DMS53 treated with DMSO at 0.1 percent for 48 hours (cell line): ENCODE measurements around the gene MAJIN.
"Not testable (repeated sequence)": the region's sequence is repeated elsewhere in the genome, so short reads cannot be mapped to it uniquely, and the experiment has no call there.

Experiments used
- DNase-seq: peaks from one replicate; lab custom pipeline; 2025; ENCODE audit not compliant: unreplicated experiment; lab: John Stamatoyannopoulos, UW

The MAJIN gene

DNA sequence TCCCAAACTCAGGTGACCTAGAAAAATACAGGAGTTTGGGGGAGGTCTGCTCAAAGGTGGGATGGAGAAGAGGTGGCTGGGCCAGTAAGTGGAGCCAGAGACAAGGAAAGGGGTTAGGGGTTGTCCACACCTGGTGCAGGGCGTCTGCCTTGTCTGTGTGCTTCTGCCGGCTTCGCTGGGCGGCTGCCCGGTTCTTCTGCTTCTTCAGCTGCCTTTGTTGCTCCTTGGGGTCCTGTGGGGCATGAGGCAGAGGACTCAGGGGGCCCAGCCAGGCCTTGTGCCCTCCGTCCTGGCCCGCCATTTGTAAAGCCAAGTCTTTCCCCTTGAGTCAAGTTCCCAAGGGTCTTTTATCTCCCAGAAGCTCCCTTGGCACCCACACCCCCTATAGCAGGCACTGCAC is 22.4 kb upstream of the MAJIN start:
- no peak for DNase-seq

DNA sequence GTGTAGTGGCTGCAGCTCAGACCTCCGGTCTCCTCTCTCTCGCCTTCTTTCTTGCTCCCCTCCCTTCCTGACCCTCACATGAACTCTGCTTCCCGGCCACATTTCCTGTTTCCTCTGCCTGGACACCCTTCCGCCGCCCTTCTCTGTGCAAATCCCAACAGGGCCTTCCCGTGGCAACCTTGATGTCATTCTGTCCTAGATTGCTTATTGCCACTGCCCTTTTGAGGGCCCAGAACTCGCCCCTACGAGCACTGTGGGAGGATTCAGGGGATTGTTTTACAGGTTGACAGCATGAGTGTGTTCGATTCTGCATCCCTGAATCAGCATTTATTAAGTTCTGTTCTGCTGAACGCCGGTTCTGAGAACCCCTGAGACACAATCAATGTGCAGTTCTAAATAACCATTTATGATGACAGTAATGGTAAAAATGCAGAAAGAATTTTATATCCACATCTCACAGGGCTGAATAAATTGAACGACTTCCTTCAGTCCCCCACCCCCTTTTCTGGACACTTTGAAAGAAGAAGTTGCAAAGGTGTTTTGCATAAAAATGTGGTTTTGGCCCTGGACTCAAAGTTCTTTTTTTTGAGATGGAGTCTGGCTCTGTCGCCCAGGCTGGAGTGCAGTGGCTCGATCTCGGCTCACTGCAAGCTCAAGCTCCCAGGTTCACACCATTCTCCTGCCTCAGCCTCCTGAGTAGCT is 18.5 kb upstream of the MAJIN start:
- DNase-seq, result no peak

DNA sequence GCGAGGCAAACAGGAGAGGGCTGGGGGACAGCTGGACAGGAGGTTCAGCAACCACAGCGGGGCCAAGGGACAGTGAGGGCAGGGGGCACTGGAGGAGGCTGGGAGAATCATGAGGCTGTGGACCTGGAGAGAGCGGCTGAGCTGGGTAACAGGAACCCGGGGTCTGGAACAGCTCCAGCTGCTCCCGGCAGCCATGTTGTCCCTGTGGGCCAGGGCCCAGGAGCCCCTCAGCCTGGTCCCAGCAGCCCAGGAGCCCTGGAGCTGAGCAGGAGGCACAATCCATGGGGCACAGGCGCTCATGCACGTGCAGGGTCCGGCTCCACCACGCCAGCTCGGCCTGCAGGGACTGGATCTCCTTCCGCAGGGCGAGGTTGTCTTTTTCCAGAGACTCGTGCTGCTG is 17.5 kb upstream of the MAJIN start:
- no peak for DNase-seq

DNA sequence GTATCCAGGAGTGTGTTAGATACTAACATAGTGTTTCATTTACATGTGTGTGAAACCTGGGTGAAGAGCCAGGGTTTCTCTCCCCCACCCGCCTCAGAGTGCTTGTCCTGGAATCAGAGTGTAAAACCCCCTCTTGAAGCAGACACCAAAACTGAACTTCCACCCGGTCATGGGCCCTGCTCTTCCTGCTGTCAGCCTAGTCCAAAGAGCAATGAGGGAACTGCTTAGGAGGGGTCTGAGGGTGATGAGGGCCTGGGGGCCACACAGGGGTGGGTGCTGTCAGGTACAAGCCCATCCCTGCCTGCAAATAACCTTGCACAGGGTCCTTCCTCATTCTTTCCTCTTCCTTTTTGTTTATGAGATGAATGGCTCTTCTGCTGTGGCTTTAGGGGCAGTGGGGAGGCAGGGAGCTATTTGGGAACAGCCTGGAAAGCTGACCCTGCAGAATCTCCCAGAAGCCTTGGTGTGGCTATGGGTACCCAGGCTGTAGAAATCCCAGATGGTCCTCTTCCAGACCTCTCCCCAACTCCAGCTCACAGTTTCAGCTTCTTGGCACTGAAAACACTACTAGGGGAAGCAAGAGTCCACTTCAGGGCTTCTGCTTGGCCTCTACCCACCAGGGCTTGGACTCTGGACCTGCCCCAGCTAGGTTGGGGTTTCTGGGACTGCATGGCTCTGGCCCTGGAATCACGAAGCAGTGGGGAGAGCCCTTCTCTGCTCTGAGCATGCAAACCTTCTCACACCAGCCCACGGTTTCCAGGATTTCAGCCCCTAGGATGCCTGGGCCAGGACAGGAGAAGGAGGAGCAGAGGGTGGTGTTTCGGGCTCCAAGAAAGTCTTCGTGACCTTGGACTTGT is 16.3 kb upstream of the MAJIN start:
- no peak for DNase-seq

DNA sequence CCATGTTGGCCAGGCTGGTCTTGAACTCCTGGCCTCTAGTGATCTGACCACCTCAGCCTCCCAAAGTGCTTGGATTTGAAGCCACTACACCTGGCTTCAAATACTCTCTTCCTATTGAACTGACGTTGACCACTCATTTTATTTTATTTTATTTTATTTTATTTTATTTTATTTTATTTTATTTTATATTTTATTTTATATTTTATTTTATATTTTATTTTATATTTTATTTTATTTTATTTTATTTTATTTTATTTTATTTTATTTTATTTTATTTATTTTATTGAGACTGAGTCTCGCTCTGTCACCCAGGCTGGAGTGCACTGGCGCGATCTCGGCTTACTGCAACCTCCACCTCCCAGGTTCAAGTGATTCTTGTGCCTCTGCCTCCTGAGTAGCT is 11.4 kb upstream of the MAJIN start:
- DNase-seq, result not testable (repeated sequence)

DNA sequence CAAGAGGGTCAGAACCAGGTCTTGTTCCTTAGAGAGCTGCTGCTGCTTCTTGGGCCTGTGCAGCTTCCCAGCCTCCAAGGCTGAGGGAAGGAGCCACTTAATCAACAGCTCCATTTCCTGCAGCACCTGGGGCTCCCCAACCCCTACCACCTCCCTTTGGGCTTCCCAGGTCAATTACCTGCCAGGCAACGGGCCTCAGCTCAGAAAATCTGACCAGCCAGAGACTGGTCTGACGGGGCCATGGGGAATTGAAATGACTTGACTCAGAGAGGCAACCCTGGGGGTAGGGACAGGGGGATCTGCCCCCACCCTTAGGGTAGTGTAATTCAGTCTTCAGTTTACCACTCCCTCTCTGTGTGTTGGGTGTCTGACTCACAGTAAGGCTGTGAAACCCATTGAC is 4.7 kb upstream of the MAJIN start:
- no peak for DNase-seq

DNA sequence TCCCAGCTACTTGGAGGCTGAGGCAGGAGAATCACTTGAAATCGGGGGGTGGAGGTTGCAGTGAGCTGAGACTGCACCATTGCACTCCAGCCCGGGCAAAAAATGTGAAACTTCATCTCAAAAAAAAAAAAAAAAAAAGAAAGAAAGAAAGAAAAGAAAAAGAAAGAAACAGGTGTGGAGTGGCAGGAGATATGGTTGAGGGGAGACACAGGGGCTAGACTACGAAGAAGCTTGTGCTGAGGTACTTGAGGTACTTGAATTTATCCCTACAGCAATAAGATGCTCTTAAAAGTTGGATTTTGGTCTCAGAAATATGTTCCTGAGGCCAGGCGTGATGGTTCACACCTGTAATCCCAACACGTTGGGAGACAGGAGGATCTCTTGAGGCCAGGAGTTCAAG is 2.2 kb upstream of the MAJIN start:
- no peak for DNase-seq

DNA sequence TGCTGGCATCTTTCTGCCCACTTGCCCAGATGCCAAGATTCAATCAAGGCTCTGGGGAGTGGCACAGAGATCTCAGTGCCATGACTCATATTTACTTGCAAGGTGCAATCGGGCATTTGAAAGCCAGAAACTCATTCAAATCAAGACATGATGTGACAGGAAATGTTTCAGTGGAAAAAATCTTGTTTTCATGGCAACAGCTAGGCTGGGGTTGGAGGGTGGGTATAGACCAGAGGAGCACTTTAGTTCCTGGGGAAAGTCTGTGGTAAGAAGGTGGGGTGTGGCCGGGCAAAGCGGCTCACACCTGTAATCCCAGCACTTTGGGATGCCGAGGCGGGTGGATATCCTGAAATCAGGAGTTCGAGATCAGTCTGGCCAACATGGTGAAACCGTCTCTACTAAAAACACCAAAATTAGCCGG is 1.2 kb downstream of the MAJIN start:
- DNase-seq, result no peak

DNA sequence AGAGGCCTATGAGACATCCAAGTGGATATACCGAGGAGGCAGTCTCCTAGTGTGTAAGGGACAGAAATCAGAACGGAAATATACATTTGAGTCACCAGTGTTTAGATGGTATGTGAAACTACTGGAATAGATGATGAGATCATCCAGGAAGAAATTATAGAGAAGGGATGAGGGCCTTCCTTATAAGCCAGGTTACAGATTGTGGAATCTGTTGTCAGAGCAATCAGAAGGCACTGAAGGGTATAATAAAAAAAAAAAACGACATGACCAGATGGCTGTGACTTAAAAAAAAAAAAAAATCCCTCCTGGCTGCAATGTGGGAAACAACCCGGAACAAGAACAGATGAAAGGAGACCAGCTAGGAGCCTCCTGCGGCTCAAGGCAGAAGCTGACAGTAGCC is 2.7 kb downstream of the MAJIN start:
- peak; percentile 92 for DNase-seq

DNA sequence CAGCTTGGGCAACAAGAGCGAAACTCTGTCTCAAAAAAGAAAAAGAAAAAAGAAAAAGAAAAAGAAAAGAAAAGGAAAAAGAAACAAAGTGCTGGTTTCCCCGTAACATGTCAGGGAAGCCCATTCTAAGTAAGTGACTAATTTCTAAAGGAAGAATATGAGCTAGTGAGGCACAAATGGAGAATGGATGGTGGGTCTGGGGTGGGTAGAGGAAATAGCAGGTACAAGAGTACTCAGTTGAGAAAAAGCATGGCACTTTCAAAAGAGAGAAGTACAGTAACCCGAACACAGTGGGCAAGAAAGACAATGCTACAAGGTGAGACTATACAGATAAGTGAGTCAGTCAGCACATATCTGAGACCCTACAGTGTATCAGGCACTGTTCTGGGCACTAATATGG is 4.5 kb downstream of the MAJIN start:
- DNase-seq, result no peak

DNA sequence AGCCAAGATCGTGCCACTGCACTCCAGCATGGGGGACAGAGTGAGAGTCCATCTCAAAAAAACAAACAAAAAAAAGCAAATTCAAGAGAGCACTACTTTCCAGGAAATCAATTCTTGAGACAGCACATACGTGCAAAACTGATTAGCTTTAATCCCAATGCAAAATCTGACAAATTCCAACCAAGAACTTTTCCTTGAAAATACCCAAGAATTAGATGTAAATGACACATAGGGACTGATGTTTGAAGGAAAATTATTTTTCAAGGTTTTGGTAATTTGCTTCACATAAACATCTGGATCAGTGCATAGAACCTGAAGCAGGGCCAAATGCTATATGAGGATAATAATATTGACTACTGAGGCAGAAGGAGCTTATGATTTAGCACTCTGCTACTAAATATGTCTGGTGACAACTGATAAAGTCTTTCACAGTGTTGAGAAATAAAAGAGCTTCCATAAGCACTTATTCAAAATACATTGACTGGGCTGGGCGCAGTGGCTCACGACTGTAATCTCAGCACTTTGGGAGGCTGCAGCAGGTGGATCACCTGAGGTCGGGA is 8.8 kb downstream of the MAJIN start:
- no peak for DNase-seq

DNA sequence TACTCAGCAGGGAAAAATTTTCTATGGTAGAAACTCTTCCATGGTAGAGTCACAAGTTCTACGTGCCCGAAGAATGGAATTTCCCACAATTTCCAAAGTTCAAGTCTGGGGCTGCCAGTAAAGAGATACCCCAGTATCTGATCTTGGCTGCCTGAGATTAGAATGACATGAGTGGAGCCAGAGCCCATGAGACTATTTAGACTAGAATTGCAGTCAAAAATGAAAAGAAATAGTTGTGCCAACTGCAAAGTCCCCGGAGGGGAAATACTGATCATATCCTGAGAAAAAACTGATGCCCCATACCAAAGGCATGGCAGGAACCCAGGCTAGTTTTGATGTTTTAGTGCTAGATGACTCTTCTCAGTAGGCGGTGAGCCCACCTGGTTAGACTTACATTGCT is 11.2 kb downstream of the MAJIN start:
- no peak for DNase-seq

DNA sequence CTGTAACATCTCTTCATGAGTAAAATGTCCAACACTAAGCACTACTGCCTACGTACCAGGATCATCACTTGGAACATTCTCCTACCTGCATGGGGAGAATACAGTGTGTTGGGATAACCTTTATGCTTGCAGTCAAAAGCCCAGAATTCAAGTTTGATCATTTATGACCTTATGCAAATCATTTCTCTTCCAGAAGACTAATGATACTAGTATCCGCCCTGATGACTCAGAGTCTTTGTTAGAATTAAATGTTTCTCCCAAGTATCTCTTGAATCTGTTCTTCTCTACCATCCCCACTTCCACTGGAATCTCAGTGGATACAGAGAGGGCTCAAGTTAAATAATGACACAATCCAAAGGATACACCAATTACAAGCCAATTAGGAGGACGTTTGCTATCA is 12.4 kb downstream of the MAJIN start:
- DNase-seq, result no peak

DNA sequence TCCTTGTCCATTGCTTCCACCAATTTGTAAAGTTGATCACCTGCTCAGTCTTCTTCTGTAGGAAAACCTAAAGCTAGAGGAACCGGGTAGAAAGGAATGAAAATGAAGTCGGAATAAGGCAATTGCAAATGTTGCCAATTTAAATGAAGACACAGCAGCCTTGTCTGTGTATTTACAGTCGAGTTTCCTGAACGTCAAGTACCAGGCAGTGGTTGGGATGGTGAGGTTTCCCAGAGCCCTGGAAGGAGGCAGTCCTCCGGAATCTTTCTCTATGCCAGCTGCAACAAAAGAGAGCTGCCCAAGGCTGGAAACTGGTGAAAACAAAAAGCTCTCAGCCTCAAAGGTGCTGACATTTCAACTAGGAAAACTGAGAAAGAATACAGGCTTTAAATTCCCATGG is 17.7 kb downstream of the MAJIN start:
- DNase-seq, result no peak

DNA sequence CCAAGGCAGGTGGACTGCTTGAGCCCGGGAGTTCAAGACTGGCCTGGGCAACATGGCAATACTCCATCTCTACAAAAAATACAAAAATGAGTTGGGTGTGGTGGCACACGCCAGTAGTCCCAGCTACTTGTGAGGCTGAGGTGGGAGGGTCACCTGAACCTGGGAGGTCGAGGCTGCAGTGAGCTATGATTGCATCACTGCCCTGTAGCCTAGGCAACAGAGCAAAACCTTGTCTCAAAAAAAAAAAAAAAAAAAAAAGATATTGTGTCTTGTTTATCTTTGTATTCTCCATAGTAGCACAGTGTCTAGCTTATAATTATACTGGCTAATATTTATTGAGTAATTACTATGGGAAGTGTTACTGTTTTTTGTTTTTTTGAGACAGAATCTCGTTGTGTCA is 20.4 kb downstream of the MAJIN start:
- DNase-seq, result no peak

DNA sequence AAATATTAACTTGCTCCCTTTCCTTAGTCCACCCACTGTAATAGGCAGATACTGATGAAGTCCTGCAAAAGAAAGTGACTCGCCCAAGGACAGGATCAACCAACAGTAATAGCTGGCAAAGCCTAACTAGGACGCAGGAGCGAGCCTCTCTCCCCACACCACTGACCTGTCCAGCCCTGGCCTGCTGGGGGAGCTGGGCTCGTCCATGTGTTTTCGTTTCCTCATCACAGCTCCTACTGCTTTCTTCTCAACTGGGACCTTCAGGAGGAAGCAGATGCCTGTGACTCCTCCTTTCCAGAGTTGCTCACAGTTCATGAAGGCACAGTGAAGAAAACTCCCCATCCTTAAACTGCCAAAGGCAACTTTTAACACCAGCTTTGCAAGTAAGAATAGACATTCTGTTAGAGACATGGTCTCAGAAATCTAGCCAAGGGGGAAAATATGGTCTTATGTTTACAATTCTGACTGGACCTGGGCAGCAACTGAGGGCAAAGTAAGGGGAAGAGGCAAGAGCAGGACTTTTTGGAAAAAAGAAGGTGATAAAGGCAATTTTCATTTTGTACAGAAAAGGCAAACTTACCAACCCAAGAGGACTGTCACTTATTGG is 24.6 kb downstream of the MAJIN start:
- no peak for DNase-seq

DNA sequence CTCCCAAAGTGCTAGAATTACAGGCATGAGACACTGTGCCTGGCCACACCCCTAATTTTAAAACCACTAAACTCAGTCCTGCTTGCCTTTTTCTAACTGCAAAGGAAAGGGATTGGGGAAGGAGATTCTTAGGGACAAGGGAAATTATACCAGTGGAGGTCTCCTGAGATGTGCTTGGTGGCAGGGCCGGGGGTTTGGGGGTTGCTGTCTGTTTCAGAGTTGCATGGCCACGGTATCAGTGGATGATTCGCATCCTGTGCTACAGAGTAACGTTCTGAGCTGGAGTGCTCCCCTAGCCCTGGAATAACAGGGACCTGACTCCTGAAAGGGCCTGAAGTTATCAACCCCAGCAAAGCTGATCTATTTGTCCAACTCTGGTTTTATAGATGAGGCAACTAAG is 35.4 kb downstream of the MAJIN start:
- no peak for DNase-seq

DNA sequence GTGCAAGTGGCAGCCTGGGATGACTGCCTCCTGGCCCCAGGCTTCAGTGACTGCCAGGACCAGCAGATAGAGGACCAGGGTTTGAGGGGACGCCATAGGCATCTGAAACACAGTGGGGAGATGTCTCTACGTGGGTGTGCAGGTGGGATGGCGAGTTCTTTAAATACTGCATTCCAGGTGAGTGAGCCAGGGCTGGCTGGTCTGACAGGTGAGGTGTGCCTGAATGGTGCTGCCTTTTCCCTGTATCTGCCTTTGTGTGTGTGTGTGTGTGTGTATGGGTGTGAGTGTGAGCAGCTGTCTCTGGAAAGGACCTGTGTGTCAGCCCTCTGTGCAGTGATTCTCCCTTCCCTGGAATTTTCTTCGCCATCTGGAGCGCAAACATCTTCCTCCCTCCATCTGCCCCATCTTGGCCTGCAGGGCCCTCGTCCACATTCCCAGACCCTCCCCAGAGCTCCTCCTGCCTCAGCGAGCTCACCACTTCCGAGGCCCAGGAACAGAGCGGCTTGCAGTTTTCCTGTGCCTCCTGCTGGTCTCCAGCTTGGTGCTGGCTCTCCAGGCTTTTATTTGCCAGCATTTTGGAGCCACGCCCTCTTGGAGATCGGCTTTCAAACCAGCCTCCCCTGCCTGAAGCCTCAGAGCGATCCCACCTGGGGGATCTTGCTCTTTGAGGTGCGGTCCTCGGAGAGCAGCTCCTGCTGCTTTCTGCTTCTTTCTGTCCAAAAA is 36.4 kb downstream of the MAJIN start, which contains the start of gene GPHA2:
TSS of gene GPHA2 (minus strand) at position 535 of the 723 bp plus-strand sequence. CDS start at position 102, 433 bp downstream.
- no peak for DNase-seq

DNA sequence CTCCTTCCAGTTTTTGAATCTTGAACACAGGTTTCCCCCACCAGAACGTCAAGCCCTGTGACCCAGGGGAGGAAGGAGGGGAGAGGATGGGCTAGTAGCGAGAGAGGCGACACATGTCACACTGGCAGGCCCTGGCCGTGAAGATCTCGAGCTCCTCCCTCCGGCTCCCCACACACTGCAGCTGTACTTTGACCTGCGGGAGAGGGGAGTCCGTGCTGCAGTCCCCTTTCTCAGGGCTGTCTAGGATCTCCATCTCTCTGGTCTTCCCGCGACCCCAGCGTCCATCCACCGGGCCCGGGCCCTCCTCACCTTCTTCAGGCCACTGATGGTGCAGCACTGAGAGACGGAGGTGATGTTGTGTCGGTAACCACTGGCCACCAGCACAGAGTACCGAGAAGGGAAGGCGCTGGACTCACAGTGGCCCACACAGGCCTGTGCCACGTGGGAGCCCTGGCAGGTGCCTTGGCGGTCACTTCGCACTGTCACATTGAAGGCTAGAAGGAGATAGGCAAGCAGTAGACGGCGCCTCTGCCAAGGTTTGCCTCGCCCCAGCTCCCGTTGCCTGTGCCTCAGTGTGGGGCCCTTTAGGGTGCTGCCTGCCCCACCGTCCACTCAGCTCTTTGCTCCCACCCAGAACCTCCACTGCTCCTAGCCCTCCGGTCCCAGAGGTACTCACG is 37.1 kb downstream of the MAJIN start:
- DNase-seq, result no peak

DNA sequence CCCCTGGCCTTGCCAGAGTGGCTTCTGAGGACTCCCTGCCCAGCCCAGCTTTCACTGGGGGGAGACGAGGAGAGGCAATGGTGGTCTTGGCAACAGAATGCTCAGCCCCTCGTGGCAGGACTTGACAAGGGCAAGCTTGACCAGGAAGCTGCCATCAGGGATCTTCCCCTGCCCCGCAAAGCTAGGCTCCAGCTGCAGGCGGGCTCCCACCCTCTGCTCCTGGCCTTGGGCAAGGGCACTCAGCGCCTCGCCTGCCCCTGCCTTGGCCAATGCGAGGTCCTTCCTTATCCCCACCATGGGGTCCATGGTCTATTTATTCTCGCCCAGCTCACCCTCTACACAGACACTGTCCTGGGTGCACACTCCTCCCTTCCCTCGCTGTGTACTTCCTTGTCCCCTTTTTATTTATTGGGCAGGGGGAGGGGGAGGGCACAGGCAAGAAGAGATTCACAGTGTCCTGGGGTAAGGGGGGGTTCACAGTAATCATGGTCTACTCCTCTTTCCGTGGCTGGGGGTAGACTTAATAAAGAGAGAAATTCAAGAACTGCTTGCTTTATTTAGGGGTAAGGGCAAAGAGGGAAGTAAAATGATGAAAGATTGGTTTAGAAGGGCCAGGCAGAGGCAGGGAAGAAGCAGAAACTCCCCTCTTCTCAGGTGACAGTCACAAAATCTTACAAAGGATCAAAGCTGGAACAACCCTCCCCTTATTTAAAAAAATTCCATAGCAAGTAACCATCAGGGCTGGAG is 37.8 kb downstream of the MAJIN start:
- no peak for DNase-seq
